ENCODE data around the gene USP46.

Gene USP46, protein sequence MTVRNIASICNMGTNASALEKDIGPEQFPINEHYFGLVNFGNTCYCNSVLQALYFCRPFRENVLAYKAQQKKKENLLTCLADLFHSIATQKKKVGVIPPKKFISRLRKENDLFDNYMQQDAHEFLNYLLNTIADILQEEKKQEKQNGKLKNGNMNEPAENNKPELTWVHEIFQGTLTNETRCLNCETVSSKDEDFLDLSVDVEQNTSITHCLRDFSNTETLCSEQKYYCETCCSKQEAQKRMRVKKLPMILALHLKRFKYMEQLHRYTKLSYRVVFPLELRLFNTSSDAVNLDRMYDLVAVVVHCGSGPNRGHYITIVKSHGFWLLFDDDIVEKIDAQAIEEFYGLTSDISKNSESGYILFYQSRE

DNA sequence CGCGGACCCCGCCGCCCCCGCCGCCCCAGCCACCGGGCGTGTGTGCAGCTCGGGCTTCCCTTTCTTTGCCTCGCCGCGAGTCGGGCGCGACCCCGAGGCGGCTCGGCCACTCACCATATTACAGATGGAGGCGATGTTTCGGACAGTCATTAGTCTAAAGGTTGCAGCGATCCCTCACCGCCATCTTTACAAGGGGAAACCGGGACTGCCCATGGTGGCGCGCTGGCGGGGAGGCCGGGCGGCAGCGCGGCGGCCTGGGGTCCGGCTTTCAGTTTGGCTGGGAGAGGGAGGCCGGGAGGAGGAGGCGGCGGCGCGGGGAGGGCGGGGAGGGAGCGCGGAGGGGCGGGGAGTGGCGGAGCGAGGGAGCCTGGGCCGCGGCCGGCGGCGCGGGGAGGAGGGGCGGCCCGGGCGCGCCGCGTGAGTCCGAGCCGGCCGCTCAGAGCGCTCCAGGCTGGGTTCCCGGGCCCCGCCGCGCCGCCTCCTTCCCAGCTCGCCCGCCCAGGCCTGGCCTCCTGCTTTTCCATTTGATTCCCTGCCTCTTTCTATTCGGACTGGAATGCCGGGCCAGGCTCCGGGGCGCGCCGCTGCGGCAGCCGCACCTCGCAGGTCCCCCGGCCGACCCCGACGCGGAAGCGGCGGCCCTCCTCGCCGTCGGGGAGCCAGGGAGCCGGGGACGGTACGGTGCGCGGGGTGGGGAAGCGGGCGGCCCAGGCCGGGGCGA lies at the start of gene USP46:
Gene USP46 (minus strand): TSS at position 301 of the 721 bp plus-strand sequence. CDS start 151 bp downstream, at position 150.
- DNase-seq, result peak; percentile 52

DNA sequence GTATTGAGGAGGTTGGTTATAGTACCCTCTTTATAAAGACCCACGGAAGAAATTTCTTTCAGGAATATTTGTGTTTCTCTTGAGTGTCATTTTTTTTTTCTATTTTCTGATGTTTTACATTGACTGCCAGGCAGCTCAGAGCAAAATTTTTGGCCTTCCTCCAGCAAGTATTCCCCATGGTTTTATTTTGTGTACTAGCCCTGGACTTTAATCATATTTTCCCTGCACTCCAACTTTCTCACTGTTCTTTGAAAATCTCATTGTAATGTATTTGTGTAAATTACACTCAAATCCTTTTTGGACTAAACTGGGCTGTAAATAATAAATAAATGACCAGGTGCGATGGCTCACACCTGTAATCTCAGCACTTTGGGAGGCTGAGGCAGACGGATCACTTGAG lies 45.6 kb upstream of the USP46 start:
- no peak for DNase-seq

DNA sequence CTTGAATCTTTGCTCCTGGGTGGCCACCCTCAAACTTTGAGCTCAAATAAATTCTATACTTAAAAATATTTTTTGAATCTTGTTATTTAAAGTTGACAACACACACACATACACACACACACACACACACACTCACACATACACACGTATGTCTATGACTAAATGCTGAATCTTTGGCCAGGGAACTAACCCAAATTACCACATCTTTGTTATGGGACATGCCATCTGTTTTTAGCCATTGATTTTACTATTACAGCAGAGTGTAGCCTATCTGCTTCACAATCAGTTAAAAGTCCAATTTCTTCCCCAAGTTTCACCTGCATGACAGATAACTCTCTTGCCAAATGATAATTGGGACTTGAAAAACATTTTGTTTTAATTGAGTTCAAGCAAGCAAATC lies 45.0 kb upstream of the USP46 start:
- DNase-seq, result no peak

DNA sequence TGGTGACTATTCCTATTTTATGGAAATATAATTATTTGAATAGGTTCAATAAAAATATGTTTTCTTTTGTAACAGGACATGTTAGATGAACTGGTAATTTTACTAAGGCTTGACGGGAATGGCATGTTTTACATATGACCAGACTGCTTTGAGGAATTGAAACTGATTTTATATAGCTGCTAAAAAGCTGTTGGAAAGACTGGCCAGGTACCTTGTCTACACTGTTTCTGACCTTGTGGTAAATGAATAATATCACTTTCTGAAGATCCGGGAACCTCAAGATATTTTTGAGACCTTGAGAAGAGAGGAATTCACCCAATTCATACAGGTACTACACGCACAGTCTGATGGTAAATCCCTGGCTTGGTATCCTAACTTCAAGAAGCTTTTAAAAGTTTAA lies 42.1 kb upstream of the USP46 start:
- DNase-seq, result no peak

DNA sequence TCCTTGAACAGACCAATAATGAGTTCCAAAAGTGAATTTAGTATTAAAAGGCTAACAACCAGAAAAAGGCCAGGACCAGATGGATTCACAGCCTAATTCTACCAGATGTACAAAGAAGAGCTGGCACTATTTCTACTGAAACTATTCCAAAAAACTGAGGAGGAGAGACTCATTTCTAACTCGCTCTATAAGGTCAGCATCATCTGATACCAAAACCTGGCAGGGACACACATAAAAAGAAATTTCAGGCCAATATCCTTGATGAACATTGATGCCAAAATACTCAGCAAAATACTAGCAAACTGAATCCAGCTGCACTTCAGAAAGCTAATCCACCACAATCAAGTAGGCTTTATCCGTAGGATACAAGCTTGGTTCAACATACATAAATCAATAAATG lies 35.8 kb upstream of the USP46 start:
- no peak for DNase-seq

DNA sequence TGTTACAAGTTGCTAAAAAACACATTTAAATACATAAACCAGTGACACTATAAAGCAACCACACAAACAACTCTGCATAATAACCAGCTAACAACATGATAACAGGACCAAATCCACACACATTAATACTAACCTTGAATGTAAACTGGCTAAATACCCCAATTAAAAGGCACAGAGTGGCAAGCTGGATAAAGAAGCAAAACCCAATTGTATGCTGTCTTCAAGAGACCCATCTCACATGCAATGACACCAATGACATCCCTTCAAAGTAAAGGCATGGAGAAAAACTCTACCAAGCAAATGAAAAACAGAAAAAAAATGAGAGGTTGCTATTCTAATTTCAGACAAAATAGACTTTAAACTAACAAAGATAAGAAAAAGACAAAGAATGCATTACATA lies 34.4 kb upstream of the USP46 start:
- no peak for DNase-seq

DNA sequence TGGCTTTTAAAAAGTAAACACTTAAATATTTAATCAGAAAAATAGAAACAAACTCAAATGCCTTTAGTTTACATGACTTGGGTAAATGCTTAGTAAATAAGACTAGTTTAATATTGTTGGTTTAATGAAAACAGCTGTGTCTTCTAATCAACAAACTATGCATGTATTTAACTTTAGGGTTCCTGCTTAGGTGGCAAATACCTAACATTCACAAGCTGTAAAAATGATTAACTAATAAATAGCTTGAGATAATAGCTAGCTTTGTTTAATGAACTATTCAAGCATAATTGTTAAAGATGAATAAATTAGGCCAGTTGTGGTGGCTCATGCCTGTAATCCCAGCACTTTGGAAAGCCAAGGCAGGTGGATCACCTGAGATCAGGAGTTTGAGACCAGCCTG lies 30.0 kb upstream of the USP46 start:
- no peak for DNase-seq

DNA sequence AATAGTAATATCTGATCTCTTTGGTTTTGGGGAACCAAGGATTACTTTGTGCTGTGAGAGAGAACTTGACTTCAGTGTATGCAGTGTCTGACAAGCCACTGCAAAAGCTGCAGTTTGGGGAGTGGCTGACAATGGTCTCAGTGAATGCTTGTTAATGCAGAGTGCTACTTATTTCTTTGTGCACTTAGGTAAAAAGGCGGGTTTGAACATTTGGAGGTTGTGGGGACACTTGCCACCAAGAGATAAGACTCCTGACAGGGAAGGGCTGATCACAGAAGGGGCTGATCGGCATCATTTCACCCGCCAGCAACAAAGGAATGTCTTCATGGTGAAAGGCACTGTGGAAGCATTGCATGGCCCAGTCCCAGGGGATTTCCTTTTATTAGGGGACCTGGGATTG lies 28.6 kb upstream of the USP46 start:
- DNase-seq, result no peak

DNA sequence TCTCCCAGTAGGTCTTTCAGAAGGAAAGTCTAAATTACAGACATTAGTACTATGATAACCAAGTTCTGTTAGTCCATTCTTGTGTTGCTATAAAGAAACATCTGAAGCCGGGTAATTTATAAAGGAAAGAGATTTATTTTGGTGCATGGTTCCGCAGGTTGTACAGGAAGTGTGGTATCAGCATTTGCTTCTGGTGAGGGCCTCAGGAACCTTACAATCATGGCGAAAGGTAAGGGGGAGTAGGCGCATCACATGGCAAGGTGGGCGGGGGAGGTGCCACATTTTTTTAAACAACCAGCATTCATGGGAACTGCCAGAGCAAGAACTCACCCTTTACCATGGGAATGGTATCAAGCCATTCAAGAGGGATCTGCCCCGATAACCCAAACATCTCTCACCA lies 26.2 kb upstream of the USP46 start:
- DNase-seq, result no peak

DNA sequence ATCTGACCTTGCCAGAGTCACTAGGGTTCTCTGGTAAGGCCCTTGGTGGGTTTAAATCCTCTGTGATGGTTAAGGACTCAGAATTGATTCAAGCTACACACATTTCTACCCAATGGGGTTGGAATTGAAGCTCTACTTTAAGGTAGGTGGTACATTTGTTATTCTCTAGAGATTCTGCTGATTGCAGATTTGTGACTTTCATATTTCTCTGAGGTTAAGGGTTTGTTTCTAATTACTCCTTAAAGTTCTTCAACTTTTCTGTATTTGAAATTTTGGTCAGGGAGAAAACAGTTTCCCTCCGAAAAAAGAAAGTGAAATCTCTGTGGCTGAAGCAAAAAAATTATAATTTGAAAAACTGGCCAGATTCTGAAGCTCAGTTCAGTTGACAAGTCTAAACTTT lies 25.8 kb upstream of the USP46 start:
- no peak for DNase-seq

DNA sequence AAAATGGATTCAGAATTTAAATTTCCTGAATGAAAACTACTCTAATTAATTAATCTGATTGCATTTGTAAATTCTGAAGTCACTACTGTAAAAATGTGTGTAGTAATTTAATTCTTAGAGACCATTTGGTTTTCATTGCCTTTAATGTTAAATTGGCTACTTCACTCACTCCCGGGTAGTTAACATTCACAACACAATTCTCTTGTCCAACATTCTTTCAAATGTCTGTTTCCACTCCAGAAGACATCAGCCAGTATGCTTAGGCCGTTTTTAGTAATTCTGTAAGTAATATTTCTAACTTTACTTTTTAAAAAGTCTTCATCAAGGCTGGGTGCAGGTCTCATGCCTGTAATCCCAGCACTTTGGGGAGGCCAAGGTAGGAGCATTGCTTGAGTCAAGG lies 21.3 kb upstream of the USP46 start:
- no peak for DNase-seq

DNA sequence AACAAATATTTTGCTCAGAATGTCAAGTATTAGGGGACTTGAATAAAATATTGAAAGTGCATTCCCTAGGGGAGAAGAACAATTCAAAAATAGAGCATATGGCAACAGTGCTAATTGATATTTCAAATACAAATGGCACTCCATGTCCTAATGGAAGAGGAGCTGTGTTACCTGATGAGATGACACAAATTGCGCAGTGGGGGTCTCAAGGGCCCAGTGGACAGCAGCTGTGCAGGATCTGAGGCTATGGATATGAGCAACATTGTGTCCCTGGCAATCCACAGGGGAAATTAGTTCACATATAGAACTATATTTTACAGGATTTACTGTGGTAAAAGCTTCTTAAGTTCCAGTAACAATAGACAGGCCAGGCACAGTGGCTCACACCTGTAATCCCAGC lies 17.4 kb upstream of the USP46 start:
- no peak for DNase-seq

DNA sequence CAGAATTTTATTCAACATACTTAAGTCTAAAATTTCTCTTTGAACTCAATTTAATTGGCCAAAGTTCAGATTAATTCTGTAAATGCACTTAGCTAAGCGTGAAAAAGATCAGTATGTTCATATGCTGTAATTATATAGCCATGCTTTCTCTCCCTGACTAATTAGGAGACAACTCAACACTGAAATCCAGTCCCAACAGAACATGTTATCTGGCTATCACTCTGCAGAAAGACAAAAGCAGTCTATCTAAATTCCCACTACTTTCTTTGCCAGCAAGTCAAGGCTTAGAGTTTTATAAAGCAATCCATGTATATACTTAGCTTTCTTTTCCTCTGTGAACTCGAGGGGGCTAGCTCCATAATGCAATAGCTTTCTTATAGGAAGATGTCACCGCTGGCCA lies 16.0 kb upstream of the USP46 start:
- no peak for DNase-seq

DNA sequence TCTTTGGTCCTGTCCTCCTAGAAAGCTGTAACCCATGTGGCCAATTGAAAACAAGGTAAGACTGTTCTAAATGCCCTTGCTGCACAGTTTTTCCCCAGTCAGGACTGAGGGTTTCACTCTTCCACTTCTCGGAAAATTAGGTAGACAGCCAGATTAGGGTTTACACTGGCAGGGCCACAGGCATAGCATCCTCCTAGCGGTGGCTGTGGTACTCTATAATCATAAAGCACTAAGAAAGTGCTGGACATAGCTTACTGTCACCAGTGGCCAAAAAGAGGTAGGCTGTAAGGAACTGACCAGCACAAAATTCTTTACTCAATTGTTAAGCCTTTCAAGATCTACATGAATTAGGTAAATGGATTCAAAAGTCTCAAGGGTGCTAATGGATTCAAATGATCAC lies 11.6 kb upstream of the USP46 start:
- no peak for DNase-seq

DNA sequence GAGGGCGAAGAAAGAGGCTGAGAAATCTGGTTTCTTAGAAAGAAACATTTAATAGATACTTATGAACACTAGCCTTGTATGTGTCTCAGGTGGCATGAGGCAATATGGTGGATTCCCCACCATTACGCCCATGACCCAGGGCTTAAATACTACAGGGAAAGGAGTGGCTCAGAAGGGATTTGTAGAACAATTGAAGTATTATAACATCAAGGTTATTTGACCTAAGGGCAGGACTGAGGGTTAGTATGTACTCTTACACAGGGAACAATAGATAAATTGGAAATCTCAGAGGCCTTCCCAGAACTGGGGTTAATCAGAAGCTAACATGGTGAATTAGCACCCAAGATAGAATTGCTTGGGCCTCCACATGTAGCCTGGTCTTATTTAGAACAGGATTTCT lies 11.0 kb upstream of the USP46 start:
- DNase-seq, result no peak

DNA sequence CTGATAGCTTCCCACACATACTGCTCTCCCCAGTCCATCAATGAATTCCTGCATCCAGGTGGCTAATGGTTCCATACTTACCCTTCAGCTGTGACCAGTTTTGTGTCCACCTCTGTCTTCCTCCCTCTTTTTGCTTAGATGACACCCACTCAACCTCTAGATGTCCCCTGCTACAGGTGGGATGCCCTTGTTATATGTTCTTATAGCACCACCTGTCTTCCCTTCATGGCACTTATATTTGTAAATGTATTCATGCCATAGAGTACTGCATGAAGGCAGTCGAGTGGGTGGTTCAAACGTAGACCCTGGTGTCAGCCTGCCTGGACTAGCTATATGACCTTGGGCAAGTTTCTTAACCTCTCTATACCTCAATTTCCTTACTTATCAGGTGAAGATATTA lies 6.5 kb upstream of the USP46 start:
- no peak for DNase-seq

DNA sequence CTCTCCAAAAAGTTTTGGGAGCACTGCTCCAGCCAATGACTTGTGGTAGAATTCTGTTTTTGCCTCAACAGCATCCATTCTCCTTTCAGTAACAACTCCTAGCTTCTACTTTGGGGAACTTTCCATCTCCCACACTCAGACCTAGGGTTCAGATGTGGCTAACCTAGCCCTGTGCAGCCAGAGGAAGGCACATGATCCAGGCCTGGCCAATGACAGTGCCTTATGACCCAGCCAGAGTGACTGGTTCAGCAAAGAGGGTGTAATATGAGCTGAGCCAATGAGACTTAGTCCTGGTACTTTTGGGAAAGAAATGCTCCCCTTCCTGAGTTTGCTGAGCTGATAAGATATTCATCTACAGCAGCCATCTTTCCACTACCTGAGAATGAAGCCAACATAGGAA lies 5.4 kb upstream of the USP46 start:
- no peak for DNase-seq

DNA sequence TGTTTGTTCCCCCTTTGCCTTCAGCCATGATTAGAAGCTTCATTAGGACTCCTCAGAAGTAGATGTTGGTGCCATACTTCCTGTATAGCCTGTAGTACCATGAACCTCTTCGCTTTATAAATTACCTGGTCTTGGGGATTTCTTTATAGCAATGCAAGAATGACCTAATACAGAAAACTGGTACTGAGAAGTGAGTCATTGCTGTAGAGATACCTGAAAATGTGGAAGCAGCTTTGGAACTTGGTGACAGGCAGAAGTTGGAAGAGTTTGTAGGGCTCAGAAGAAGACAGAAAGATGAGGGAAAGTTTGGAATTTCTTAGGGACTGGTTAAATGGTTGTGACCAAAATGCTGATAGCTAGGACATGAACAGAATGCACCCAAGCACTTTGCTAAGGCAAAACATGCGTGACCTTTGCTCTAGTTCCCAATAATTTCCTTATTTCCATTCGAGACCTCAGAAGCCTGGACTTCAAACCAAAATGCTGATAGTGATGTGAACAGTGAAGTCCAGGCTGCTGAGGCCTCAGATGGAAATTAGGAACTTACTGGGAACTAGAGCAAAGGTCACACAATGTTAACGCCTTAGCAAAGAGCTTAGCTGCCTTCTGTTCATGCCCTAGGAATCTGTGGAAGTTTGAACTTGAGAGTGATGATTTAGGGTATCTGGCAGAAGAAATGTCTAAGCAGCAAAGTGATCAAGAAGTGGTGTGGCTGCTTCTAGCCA lies 3.0 kb upstream of the USP46 start:
- no peak for DNase-seq

DNA sequence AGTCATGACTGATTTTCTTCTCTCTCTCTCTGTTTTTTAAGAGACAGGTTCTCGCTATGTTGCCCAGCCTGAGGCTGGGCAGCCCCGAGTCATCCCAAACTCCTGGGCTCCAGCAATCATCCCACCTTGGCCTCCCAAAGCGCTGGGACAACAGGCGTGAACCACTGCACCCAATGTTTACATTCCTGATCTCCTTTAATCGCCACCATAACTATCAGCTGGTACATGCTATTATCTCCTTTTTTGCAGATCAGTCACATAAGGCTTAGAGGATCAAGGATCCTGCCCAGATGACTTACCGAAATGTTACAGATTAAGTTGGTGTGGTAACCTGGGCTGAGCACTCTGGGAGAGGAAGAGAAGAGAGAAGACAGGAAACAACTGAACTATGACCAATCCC lies 1.5 kb upstream of the USP46 start:
- DNase-seq, result no peak

DNA sequence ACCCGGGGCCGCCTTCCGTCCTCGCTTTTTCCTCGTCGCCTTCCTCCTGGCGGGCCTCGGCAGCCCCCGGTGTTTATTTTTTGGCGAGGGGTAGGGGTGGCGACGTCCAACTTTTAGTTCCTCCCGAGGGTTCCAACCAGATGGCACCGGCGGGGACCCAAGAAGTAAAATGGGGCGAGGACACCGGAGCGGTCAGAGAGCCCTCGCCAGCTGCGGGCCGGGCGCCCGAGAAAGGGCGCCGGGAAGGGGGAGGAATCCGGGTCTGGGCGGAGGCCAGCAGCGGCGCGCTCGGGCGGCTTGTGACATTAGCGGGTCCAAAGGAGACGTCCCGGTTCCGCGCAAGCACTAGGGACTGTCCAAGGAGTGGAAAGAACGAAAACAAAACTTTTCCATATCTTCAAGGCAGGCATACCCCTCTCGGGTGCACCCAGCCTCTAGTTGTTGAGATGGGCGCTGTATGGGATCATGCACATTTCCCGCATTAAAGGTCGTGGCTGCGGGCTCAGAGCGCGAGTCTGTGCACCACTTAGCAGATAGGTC lies 691 bp upstream of the USP46 start:
- DNase-seq, result peak; percentile 32

DNA sequence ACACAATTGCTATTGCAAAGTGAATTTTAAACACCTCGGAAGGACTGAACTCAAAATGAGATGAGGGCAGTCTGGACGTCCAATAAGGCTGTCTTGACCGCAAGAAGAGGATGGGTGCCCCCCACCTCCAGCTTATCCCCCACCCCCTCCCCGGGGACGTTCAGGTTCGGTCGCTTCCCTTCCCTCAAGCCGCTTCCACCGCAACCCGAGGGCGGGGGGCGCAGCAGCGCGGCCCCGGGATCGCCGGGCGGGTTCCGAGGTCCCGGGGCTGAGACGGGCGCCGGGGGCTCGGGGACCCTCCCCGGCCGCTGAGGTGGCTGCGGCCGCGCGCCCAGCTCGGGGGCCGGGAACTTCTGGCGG lies 480 bp downstream of the USP46 start:
- DNase-seq, result no peak

DNA sequence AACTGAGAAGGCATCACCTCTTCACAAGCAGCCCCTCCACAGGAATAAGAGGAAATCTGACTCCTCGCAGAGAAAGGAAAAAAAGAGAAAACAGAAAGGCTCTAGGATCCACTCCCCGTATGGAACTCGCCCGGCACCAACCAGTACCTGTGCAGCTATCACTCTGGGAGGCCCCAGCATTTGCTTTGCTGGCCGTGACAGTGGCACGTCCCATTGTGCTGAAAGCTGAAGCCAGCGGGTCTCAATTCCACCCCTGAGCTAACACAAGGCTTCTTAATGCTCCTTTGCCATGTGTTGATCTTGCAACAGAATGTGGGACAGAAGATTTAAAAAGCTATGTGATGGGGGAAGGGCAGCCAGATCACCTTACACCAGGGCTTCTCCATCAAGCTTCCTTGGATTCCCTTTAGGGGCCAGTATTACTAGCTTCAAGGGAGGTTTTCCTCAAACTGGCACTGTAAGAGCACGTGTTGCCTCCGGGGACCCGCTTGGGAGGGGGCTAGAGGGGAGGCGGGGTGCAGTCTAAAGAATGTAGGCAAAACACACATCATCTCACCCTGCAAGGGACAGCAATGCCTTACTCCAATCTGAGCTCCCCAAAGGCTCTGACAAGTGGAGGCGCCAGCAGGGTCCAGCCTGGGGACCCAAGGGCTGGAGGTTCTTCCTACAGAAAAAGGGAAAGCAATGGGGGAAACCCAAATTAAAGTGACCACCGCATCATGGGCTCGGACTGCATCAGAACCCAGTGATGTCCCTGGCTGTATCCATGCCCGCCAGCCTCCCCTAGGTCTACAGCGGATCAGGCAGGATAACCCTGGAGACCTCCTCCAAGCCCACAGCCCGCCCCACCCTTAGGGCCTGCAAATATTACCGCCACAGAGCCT lies 1.2 kb downstream of the USP46 start:
- peak; percentile 18 for DNase-seq

DNA sequence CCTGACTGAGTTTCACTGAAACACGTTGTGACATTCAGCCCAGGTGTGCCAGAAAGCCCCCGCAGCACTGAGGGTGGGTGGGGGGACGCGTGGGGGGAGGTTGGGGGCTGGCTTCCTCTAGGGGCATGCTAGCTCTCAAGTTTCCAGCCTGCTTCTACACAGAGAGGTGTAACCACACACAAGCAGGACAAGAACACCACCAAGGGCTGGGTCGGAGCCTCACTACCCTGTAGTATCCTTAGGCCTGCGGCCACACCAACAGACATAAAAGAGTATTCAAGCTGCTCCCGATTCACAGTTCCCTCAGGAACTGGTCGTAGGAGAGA lies 1.8 kb downstream of the USP46 start:
- no peak for DNase-seq
